Measurements from ENCODE around the gene ZNF236.

GRCh38 chr18:77007251-77007650, 184.9 kb downstream of the ZNF236 start:
- TF ChIP-seq CTCF (IDR thresholded peaks at IDR 0.05; ENCODE audit: extremely low read depth in 1 of 2, insufficient read depth in 1 of 2, low read depth in 1 of 2, low read length in 2 of 2) = no peak
- TF ChIP-seq FOS (IDR thresholded peaks at IDR 0.05; ENCODE audit: borderline replicate concordance, insufficient read depth, low read length) = no peak
- TF ChIP-seq POLR2A (IDR thresholded peaks at IDR 0.05; ENCODE audit: low read depth, low read length) = no peak
- no peak for TF ChIP-seq MAX (IDR thresholded peaks at IDR 0.05; ENCODE audit: insufficient read depth, insufficient read length)
- no peak for TF ChIP-seq GATA2 (IDR thresholded peaks at IDR 0.05; ENCODE audit: insufficient read depth, insufficient read length, low read depth, low read length)
- no peak for TF ChIP-seq POLR2AphosphoS5 (IDR thresholded peaks at IDR 0.05; ENCODE audit: insufficient read depth, low read depth, low read length)
- TF ChIP-seq EZH2 (IDR thresholded peaks at IDR 0.05; ENCODE audit: borderline replicate concordance, low read depth, low read length, severe bottlenecking) = no peak
- no peak for TF ChIP-seq JUN (IDR thresholded peaks at IDR 0.05; ENCODE audit: borderline replicate concordance, insufficient read depth, insufficient read length, low read depth)

All from endothelial cell of umbilical vein (primary cell).